CD14-positive monocyte (primary cell): ENCODE measurements around the gene CNBP. TPM values are rescaled to one million over a fixed set of nuclear protein-coding genes. Genes with fewer than 3 reads are reported as not detected.

Experiments used
- DNase-seq, 3 donors: peaks; one replicate each; pipeline ENCODE4 v3.0.0-alpha.2; 2011 to 2022
- H2AFZ ChIP-seq: 2 replicates; pipeline ENCODE4 v1.6.0; 2012; ENCODE audit warnings: mild to moderate bottlenecking, low read depth, low read length, inconsistent platforms; ENCODE audit not compliant: insufficient read depth, poor library complexity, severe bottlenecking
- H3K27ac ChIP-seq, 2 donors: 1 replicate in 1 of 2; 2 replicates in 1 of 2; pipeline ENCODE4 v1.5.1; 2012 to 2013; ENCODE audit warnings: low read length in 2 of 2, control low read depth in 1 of 2, inconsistent platforms in 1 of 2, low read depth in 1 of 2, mild to moderate bottlenecking in 1 of 2
- H3K27me3 ChIP-seq, 2 donors: one replicate each; pipeline versions ENCODE4 v1.6.0 to v1.6.1; 2011 to 2013; ENCODE audit warnings: low read length in 2 of 2; ENCODE audit not compliant: control insufficient read depth in 2 of 2, insufficient read depth in 2 of 2
- H3K36me3 ChIP-seq, 2 donors: replicated peaks in 1 of 2; 1 replicate in 1 of 2; 2 replicates in 1 of 2; pipeline versions ENCODE4 v1.5.1 to v1.6.1; 2012 to 2013; ENCODE audit warnings: low read length in 2 of 2, control low read depth in 1 of 2, inconsistent platforms in 1 of 2, mild to moderate bottlenecking in 1 of 2; ENCODE audit not compliant: insufficient read depth in 2 of 2, control insufficient read depth in 1 of 2
- H3K4me1 ChIP-seq, 2 donors: 1 replicate in 1 of 2; 2 replicates in 1 of 2; pipeline versions ENCODE4 v1.5.1 to v1.6.1; 2012 to 2013; ENCODE audit warnings: low read length in 2 of 2, control low read depth in 1 of 2, inconsistent platforms in 1 of 2, mild to moderate bottlenecking in 1 of 2, moderate library complexity in 1 of 2; ENCODE audit not compliant: insufficient read depth in 2 of 2, control insufficient read depth in 1 of 2
- H3K4me2 ChIP-seq: replicated peaks from 2 replicates; pipeline ENCODE3; 2012; ENCODE audit warnings: low read length, moderate library complexity, mild to moderate bottlenecking; ENCODE audit not compliant: poor library complexity, severe bottlenecking; ENCODE audit errors: extremely low read depth
- H3K4me3 ChIP-seq, 3 experiments: fragments of 200-600 bp in 1 of 3; sonication (generic) in 1 of 3; replicated peaks in 1 of 3; 1 replicate in 2 of 3; 2 replicates in 1 of 3; pipeline ENCODE4 v1.5.1; 2011 to 2013; ENCODE audit warnings: low read length in 3 of 3, mild to moderate bottlenecking in 3 of 3, control low read depth in 2 of 3, low read depth in 2 of 3, inconsistent platforms in 1 of 3, moderate library complexity in 1 of 3
- H3K79me2 ChIP-seq: 2 replicates; pipeline ENCODE4 v1.6.0; 2012; ENCODE audit warnings: mild to moderate bottlenecking, control low read depth, inconsistent platforms, low read length, moderate library complexity; ENCODE audit not compliant: insufficient read depth
- H3K9ac ChIP-seq: 2 replicates; pipeline ENCODE4 v1.6.0; 2017; ENCODE audit warnings: low read length, mild to moderate bottlenecking; ENCODE audit not compliant: insufficient read depth, poor library complexity, severe bottlenecking
- H3K9me3 ChIP-seq, 2 donors: replicated peaks in 1 of 2; 1 replicate in 1 of 2; 2 replicates in 1 of 2; pipeline versions ENCODE4 v1.5.1 to v1.6.1; 2012 to 2013; ENCODE audit warnings: low read length in 2 of 2, control low read depth in 1 of 2; ENCODE audit not compliant: control insufficient read depth in 1 of 2, insufficient read depth in 1 of 2
- H4K20me1 ChIP-seq: 2 replicates; pipeline ENCODE4 v1.6.0; 2012; ENCODE audit warnings: mild to moderate bottlenecking, low read length, control low read depth, moderate library complexity; ENCODE audit not compliant: insufficient read depth
- H3K27ac Mint-ChIP-seq, 7 donors: one replicate each; pipeline ENCODE4 v1.8.0; 2020; ENCODE audit warnings: mild to moderate bottlenecking in 7 of 7, mixed read lengths in 7 of 7, moderate library complexity in 6 of 7, inconsistent platforms in 2 of 7
- H3K27me3 Mint-ChIP-seq, 3 donors: one replicate each; pipeline ENCODE4 v1.8.0; 2021 to 2022; ENCODE audit warnings: low read depth in 3 of 3, mild to moderate bottlenecking in 3 of 3, mixed read lengths in 3 of 3, moderate library complexity in 3 of 3, inconsistent platforms in 1 of 3
- H3K36me3 Mint-ChIP-seq, 2 donors: one replicate each; pipeline ENCODE4 v1.8.0; 2020; ENCODE audit warnings: mixed read lengths in 2 of 2, inconsistent platforms in 1 of 2, mild to moderate bottlenecking in 1 of 2
- H3K4me1 Mint-ChIP-seq: one replicate; pipeline ENCODE4 v1.8.0; 2020; ENCODE audit warnings: mild to moderate bottlenecking, mixed read lengths
- H3K4me3 Mint-ChIP-seq, 2 donors: one replicate each; pipeline ENCODE4 v1.8.0; 2020; ENCODE audit warnings: mild to moderate bottlenecking in 2 of 2, mixed read lengths in 2 of 2, moderate library complexity in 1 of 2
- H3K9me3 Mint-ChIP-seq, 7 donors: one replicate each; pipeline ENCODE4 v1.8.0; 2020 to 2022; ENCODE audit warnings: mixed read lengths in 7 of 7, mild to moderate bottlenecking in 6 of 7, moderate library complexity in 6 of 7, inconsistent platforms in 2 of 7
- WGBS: methylation state at CpG from one replicate; pipeline ENCODE4 v1.1.5; 2013; ENCODE audit warnings: missing lambda C conversion rate; ENCODE audit not compliant: insufficient coverage; 5-methylcytosine and 5-hydroxymethylcytosine counted together
- intact Hi-C, 2 donors: fragments of 100-400 bp; cut with micrococcal nuclease; formaldehyde crosslinking; loops; one replicate each; pipeline versions ENCODE4 v1.15.0 to v1.15.1; 2023
- polyA plus RNA-seq, 3 donors: library from polyadenylated mRNA; depleted of rRNA in 1 of 3; unstranded in 2 of 3; stranded (reverse) in 1 of 3; fragments of 300-500 nt in 2 of 3; fragments of >200 nt in 1 of 3; fragmentation: Illumina TruSeq in 2 of 3; gene quantifications; 1 replicate in 2 of 3; 2 replicates in 1 of 3; pipeline ENCODE4 v1.2.3, GENCODE V29; 2012 to 2021
- TF ChIP-seq, protein P1 (sequence below): fragments of 200-600 bp; IDR thresholded peaks from one replicate; pipeline ENCODE4 v1.8.0; 2022; ENCODE audit warnings: antibody characterized with exemption, mild to moderate bottlenecking

CNBP gene
- polyA plus RNA-seq, 3 donors = 354 to 946 (median 845) TPM

DNA sequence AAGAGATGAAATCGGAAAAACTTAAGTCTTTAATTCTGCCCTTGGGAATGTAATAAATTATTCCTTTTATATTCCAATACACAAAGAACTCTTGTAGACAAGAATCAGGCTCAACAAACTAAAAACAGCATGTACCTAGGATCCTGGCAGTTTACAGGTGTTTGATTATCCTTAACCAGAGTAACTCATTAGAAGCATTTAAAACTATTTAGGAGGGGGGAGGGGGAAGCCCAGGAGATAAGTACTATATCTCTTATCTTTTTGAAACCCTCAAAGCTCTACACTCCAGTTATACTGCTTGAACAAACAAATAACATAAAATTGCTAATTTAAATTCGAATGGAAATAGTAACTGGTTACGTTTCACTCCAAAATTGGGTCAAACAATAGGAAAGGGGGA is 1.9 kb downstream of the CNBP start:
- H3K9me3 ChIP-seq = no peaks in the 10 kb centered on the region
- Mint-ChIP-seq H3K27ac (peak overlapping the region in 6 of 7 donors; percentile 68 to 98 (median 90)), H3K9me3 (no peaks in the 10 kb centered on the region), H3K4me3 (peak overlapping the region; percentile 95 to 98), H3K27me3 (no peaks in the 10 kb centered on the region), H3K36me3 (peaks cover 41 to 49% of the 10 kb centered on the region in 2 donors), H3K4me1 (peaks cover 62% of the 10 kb centered on the region)
- H2AFZ ChIP-seq = no peak overlapping the region
- intact Hi-C loops = loop anchor here (2.0 to 5.0 kb wide), 3 partner anchors 19 to 65 kb away; partner anchors contain the start of gene COPG1 (in 1 of the 2)
- H3K4me3 ChIP-seq = peak overlapping the region; percentile 80 to 96 (median 94)
- peak overlapping the region in 1 of 2 donors; percentile 93 for H3K27ac ChIP-seq
- peak overlapping the region; percentile 96 for H3K9ac ChIP-seq
- WGBS = no CpG with 5 or more reads among the region's 3 CpGs
- peaks cover 27 to 35% of the 10 kb centered on the region in 2 donors for H3K36me3 ChIP-seq
- TF ChIP-seq, protein P1, sequence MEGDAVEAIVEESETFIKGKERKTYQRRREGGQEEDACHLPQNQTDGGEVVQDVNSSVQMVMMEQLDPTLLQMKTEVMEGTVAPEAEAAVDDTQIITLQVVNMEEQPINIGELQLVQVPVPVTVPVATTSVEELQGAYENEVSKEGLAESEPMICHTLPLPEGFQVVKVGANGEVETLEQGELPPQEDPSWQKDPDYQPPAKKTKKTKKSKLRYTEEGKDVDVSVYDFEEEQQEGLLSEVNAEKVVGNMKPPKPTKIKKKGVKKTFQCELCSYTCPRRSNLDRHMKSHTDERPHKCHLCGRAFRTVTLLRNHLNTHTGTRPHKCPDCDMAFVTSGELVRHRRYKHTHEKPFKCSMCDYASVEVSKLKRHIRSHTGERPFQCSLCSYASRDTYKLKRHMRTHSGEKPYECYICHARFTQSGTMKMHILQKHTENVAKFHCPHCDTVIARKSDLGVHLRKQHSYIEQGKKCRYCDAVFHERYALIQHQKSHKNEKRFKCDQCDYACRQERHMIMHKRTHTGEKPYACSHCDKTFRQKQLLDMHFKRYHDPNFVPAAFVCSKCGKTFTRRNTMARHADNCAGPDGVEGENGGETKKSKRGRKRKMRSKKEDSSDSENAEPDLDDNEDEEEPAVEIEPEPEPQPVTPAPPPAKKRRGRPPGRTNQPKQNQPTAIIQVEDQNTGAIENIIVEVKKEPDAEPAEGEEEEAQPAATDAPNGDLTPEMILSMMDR = no peak
- no peak for DNase-seq
- peaks cover 61 to 85% of the 10 kb centered on the region in 2 donors for H3K4me1 ChIP-seq
- H4K20me1 ChIP-seq = peaks cover 58% of the 10 kb centered on the region
- H3K27me3 ChIP-seq = no peaks in the 10 kb centered on the region
- peaks cover 100% of the 10 kb centered on the region for H3K79me2 ChIP-seq
- peak overlapping the region; percentile 92 for H3K4me2 ChIP-seq

DNA sequence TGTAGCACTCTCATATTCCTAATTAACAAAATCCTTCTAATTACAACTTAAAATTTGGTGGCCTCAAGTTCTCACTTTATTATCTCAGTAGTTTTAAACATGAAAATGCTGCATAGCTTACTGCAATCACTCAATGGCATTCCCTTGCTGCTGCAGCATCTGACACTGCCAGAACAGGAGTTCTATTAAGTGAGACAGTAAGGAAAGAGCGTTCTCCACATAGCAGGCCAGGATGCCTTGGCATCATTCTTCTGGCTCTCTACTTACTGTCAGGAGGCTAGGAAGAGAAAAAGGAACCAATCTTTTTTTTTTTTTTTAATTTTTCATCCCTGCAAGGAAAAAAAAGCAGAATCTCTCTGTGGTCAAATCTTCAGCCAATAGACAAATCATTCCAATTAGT is 3.2 kb downstream of the CNBP start:
- TF ChIP-seq, protein P1 = no peak
- Histone ChIP-seq H4K20me1 (peaks cover 71% of the 10 kb centered on the region), H3K9me3 (no peaks in the 10 kb centered on the region), H3K27ac (peak overlapping the region; percentile 42 to 93), H2AFZ (no peak overlapping the region), H3K27me3 (no peaks in the 10 kb centered on the region), H3K9ac (peak overlapping the region; percentile 32), H3K36me3 (peaks cover 35 to 48% of the 10 kb centered on the region in 2 donors), H3K4me1 (peaks cover 52 to 83% of the 10 kb centered on the region in 2 donors), H3K4me2 (peak overlapping the region; percentile 92), H3K4me3 (peak overlapping the region in 1 of 3 experiments; percentile 96), H3K79me2 (peaks cover 100% of the 10 kb centered on the region)
- H3K27me3 Mint-ChIP-seq = no peaks in the 10 kb centered on the region
- peak overlapping the region in 6 of 7 donors; percentile 40 to 97 (median 78) for H3K27ac Mint-ChIP-seq
- peaks cover 63% of the 10 kb centered on the region for H3K4me1 Mint-ChIP-seq
- no peak for DNase-seq
- H3K36me3 Mint-ChIP-seq = peaks cover 53 to 59% of the 10 kb centered on the region in 2 donors
- WGBS = no CpG with 5 or more reads among the region's 1 CpG
- no peaks in the 10 kb centered on the region for H3K9me3 Mint-ChIP-seq
- intact Hi-C loops = loop anchor here in 1 of 2 donors (5.0 kb wide), 1 partner anchor 67 kb away; the partner anchor contains the start of gene COPG1
- peak overlapping the region; percentile 46 to 98 for H3K4me3 Mint-ChIP-seq
